Gastrocnemius medialis (tissue), 4 donors: ENCODE measurements around the gene MOB3C.

ENCODE experiments used
- CTCF ChIP-seq, 5 experiments: fragments of 450-650 bp in 3 of 5; fragments of 200-600 bp in 2 of 5; sonication (generic) in 2 of 5; IDR thresholded peaks in 4 of 5; conservative IDR thresholded peaks in 1 of 5; 1 replicate in 4 of 5; 2 replicates in 1 of 5; pipeline ENCODE4 v1.5.1; 2016 to 2019; ENCODE audit warnings: antibody characterized with exemption in 5 of 5, mild to moderate bottlenecking in 3 of 5, moderate library complexity in 3 of 5
- POLR2A ChIP-seq, 2 donors: fragments of 450-650 bp; IDR thresholded peaks; one replicate each; pipeline ENCODE4 v1.6.1; 2017; ENCODE audit warnings: antibody characterized with exemption in 2 of 2, mild to moderate bottlenecking in 2 of 2, moderate library complexity in 2 of 2

GRCh38 chr1:46575300-46575699 lies 41.3 kb downstream of the MOB3C start:
- no peak for TF ChIP-seq CTCF (IDR thresholded peaks at IDR 0.05 in 4 of 5, conservative IDR thresholded peaks at IDR 0.05 in 1 of 5)
- no peak for TF ChIP-seq POLR2A (IDR thresholded peaks at IDR 0.05)
